Neural cell (in vitro differentiated cells): ENCODE measurements around the gene RAB13. TPM values are rescaled to one million over a fixed set of nuclear protein-coding genes. Genes with fewer than 3 reads are reported as not detected.

Experiments used
- H2AFZ ChIP-seq: fragments of 200-600, 300-800 bp; sonication (generic), shearing (Covaris generic); 2 replicates; pipeline ENCODE4 v1.6.0; 2014; ENCODE audit warnings: low read depth, mild to moderate bottlenecking, antibody characterized with exemption, low read length, moderate library complexity
- H3F3A ChIP-seq: fragments of 200-600 bp; shearing (Covaris generic); 2 replicates; pipeline ENCODE4 v1.6.1; 2016; ENCODE audit warnings: mild to moderate bottlenecking, moderate library complexity, mixed read lengths, antibody characterized with exemption, low read length; ENCODE audit not compliant: insufficient read depth, poor library complexity, severe bottlenecking
- H3K27ac ChIP-seq: fragments of 200-600, 300-800 bp; sonication (generic), shearing (Covaris generic); 2 replicates; pipeline ENCODE4 v1.5.1; 2014; ENCODE audit warnings: mild to moderate bottlenecking, low read length, moderate library complexity
- H3K27me3 ChIP-seq: fragments of 300-800, 200-600 bp; sonication (generic), shearing (Covaris generic); 2 replicates; pipeline ENCODE4 v1.6.0; 2014; ENCODE audit warnings: mild to moderate bottlenecking, low read depth, low read length, moderate library complexity; ENCODE audit not compliant: insufficient read depth
- H3K36me3 ChIP-seq: fragments of 300-800, 200-600 bp; sonication (generic), shearing (Covaris generic); 2 replicates; pipeline ENCODE4 v1.5.1; 2014; ENCODE audit warnings: mild to moderate bottlenecking, antibody characterized with exemption, low read length, moderate library complexity; ENCODE audit not compliant: insufficient read depth
- H3K4me2 ChIP-seq: fragments of 300-800, 200-600 bp; sonication (generic), shearing (Covaris generic); 2 replicates; pipeline ENCODE4 v1.6.0; 2014; ENCODE audit warnings: mild to moderate bottlenecking, low read length
- H3K4me3 ChIP-seq: fragments of 300-800, 200-600 bp; sonication (generic), shearing (Covaris generic); 2 replicates; pipeline ENCODE4 v1.5.1; 2014; ENCODE audit warnings: mild to moderate bottlenecking, low read length, moderate library complexity
- H3K79me2 ChIP-seq: fragments of 200-600 bp; shearing (Covaris generic); replicated peaks from 2 replicates; pipeline ENCODE4 v1.6.0; 2014; ENCODE audit warnings: mild to moderate bottlenecking, low read length, moderate library complexity; ENCODE audit not compliant: insufficient read depth
- H3K9ac ChIP-seq: fragments of 300-800, 200-600 bp; sonication (generic), shearing (Covaris generic); 2 replicates; pipeline ENCODE4 v1.6.1; 2016; ENCODE audit warnings: mild to moderate bottlenecking, low read length, mixed read lengths
- H3K9me2 ChIP-seq: fragments of 200-600 bp; shearing (Covaris generic); 2 replicates; pipeline ENCODE4 v1.6.1; 2016; ENCODE audit warnings: mild to moderate bottlenecking, low read length, mixed read lengths; ENCODE audit not compliant: insufficient read depth
- H3K9me3 ChIP-seq: fragments of 200-600, 300-800 bp; sonication (generic), shearing (Covaris generic); 2 replicates; pipeline ENCODE4 v1.6.1; 2016; ENCODE audit warnings: mild to moderate bottlenecking, mixed run types, low read length, moderate library complexity, mixed read lengths
- H4K20me1 ChIP-seq: fragments of 200-600 bp; shearing (Covaris generic); 2 replicates; pipeline ENCODE4 v1.6.1; 2016; ENCODE audit warnings: mild to moderate bottlenecking, mixed run types; ENCODE audit not compliant: insufficient read depth
- EZH2 ChIP-seq: fragments of 200-600, 300-800 bp; shearing (Covaris generic), sonication (generic); IDR thresholded peaks from 2 replicates; pipeline ENCODE4 v1.6.1; 2014; ENCODE audit warnings: antibody characterized with exemption, low read length, borderline replicate concordance, mild to moderate bottlenecking; ENCODE audit not compliant: insufficient read depth, poor library complexity, severe bottlenecking
- POLR2AphosphoS5 ChIP-seq: IDR thresholded peaks from 2 replicates; pipeline ENCODE4 v1.6.1; 2012
- RAD21 ChIP-seq: fragments of 450-650 bp; conservative IDR thresholded peaks from 2 replicates; pipeline ENCODE4 v1.6.1; 2014; ENCODE audit warnings: antibody characterized with exemption, mild to moderate bottlenecking, moderate library complexity
- SMC3 ChIP-seq: fragments of 450-650 bp; conservative IDR thresholded peaks from 2 replicates; pipeline ENCODE4 v1.6.1; 2014; ENCODE audit warnings: antibody characterized with exemption, mild to moderate bottlenecking, moderate library complexity; ENCODE audit not compliant: poor library complexity
- polyA plus RNA-seq: library from polyadenylated mRNA; depleted of rRNA; stranded (reverse); fragments of >200 nt; gene quantifications from 2 replicates; pipeline ENCODE4 v1.2.3, GENCODE V29; 2014
- small RNA-seq, 3 experiments: library from RNA; depleted of rRNA; stranded (forward); fragments of <200 nt; gene quantifications; one replicate each; pipeline ENCODE3, GENCODE V24; 2012
- TF ChIP-seq, protein P1 (sequence below): IDR thresholded peaks from 2 replicates; pipeline ENCODE4 v1.6.1; 2012; ENCODE audit warnings: borderline replicate concordance

RAB13 gene
- polyA plus RNA-seq, 1 donor from 2014 or later: 0.53 TPM

DNA sequence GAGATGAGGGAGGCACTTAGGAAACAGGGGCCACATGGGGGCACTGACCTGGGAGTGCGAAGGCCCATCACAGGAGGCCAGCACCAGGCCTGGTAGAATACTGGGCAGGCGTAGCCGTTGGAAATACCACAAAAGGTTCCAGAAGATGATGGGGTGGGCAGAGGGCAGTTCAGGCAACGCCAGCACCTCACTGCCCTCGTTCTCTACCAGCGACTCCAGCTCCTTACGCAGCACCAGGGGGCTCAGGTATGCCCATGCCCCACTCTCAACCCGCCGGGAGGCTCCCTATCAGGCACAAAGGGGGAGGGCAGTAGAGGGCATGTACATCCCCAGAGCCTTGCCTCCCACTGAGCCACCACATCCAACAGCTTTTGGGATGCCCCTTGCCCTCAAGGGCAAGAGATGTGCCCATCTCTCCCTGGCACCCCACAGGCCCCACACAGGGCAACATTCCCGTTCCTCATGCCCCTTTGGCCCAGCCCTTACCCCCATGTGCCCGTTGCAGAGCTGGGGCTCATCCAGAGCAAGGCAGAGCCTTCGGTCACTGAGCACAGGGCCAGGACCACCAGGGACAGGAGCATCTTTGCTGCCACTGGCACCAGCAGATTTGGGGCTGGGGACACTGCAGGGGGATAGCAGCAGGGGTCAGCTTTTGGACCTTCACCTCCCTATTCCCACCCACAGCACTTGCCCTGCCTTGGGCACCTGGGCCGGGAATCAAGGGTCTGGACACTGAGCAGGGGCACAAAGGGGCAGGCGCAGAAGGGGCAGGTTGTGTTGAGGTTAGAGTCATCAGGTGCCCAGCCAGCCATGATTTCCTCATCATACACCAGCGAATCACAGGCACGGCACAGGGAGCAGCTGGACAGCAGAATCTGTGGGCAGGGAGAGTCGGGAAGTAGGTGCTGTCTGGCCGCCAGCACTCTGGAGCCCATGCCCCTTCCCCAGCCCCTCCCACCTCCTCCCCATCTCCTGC is 53.7 kb downstream of the RAB13 start:
- H3K4me3 ChIP-seq: no peak overlapping the region
- no peak overlapping the region for H3K9ac ChIP-seq
- H3F3A ChIP-seq: no peaks in the 10 kb centered on the region
- H3K9me2 ChIP-seq: no peaks in the 10 kb centered on the region
- no peak overlapping the region for H3K27ac ChIP-seq
- no peaks in the 10 kb centered on the region for H3K79me2 ChIP-seq
- no peaks in the 10 kb centered on the region for H3K27me3 ChIP-seq
- no peak overlapping the region for H3K4me2 ChIP-seq
- no peak overlapping the region for H2AFZ ChIP-seq
- no peaks in the 10 kb centered on the region for H3K9me3 ChIP-seq
- TF ChIP-seq POLR2AphosphoS5: no peak
- no peak for TF ChIP-seq RAD21
- TF ChIP-seq, protein P1, sequence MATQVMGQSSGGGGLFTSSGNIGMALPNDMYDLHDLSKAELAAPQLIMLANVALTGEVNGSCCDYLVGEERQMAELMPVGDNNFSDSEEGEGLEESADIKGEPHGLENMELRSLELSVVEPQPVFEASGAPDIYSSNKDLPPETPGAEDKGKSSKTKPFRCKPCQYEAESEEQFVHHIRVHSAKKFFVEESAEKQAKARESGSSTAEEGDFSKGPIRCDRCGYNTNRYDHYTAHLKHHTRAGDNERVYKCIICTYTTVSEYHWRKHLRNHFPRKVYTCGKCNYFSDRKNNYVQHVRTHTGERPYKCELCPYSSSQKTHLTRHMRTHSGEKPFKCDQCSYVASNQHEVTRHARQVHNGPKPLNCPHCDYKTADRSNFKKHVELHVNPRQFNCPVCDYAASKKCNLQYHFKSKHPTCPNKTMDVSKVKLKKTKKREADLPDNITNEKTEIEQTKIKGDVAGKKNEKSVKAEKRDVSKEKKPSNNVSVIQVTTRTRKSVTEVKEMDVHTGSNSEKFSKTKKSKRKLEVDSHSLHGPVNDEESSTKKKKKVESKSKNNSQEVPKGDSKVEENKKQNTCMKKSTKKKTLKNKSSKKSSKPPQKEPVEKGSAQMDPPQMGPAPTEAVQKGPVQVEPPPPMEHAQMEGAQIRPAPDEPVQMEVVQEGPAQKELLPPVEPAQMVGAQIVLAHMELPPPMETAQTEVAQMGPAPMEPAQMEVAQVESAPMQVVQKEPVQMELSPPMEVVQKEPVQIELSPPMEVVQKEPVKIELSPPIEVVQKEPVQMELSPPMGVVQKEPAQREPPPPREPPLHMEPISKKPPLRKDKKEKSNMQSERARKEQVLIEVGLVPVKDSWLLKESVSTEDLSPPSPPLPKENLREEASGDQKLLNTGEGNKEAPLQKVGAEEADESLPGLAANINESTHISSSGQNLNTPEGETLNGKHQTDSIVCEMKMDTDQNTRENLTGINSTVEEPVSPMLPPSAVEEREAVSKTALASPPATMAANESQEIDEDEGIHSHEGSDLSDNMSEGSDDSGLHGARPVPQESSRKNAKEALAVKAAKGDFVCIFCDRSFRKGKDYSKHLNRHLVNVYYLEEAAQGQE: no peak
- TF ChIP-seq EZH2: no peak
- no peak for TF ChIP-seq SMC3
- no peaks in the 10 kb centered on the region for H3K36me3 ChIP-seq
- no peaks in the 10 kb centered on the region for H4K20me1 ChIP-seq

Small RNA genes within 50 kb of the gene (small RNA-seq; reads per million reads assigned to genes)
- gene MIR6737: 0 to 0.82 (median 0) reads per million in 3 experiments

Other genes starting within 250 kb of the RAB13 start
- 30.6 and 38.2 TPM in 2 replicates for gene SLC27A3, start 210.9 kb downstream of the RAB13 start, polyA plus RNA-seq
- 12.0 and 12.8 TPM in 2 replicates for gene GATAD2B, start 63.4 kb downstream of the RAB13 start, polyA plus RNA-seq
- 25.3 and 30.9 TPM in 2 replicates for gene DENND4B, start 39.6 kb downstream of the RAB13 start, polyA plus RNA-seq
- 12.1 and 14.0 TPM in 2 replicates for gene CRTC2, start 27.7 kb downstream of the RAB13 start, polyA plus RNA-seq
- gene SLC39A1, start 22.8 kb downstream of the RAB13 start, polyA plus RNA-seq: 35.2 and 39.9 TPM in 2 replicates
- 12.4 and 18.0 TPM in 2 replicates for gene CREB3L4, start 18.4 kb downstream of the RAB13 start, polyA plus RNA-seq
- gene JTB, start 8.7 kb downstream of the RAB13 start, polyA plus RNA-seq: 257 and 265 TPM in 2 replicates
- gene RPS27, start 4.4 kb upstream of the RAB13 start, polyA plus RNA-seq: 2,047 and 2,235 TPM in 2 replicates
- 0.09 TPM in 1 of 2 replicates, not detected in the other for gene NUP210L, start 168.7 kb upstream of the RAB13 start, polyA plus RNA-seq
- gene TPM3, start 205.8 kb upstream of the RAB13 start, polyA plus RNA-seq: 339 and 356 TPM in 2 replicates
- not detected in 2 replicates for gene CFAP141, start 220.0 kb upstream of the RAB13 start, polyA plus RNA-seq
- 41.4 and 44.7 TPM in 2 replicates for gene UBAP2L, start 234.6 kb upstream of the RAB13 start, polyA plus RNA-seq